Cardiac muscle cell (in vitro differentiated cells and primary cell): Measurements from ENCODE around the gene F10. TPM values are rescaled to one million over a fixed set of nuclear protein-coding genes. Genes with fewer than 3 reads are reported as not detected.

ENCODE experiments used
- DNase-seq, 2 donors: peaks; one replicate each; pipeline versions ENCODE4 v3.0.0 to v3.0.0-alpha.2; 2010 to 2017; ENCODE audit warnings: low read depth in 1 of 2, low spot score in 1 of 2
- H3K27ac ChIP-seq: fragments of 200-600 bp; sonication (generic); 2 replicates; pipeline ENCODE4 v1.5.1; 2016
- H3K27me3 ChIP-seq: fragments of 200-600 bp; sonication (generic); 2 replicates; pipeline ENCODE4 v1.6.0; 2016; ENCODE audit warnings: control low read depth
- H3K36me3 ChIP-seq: fragments of 200-600 bp; sonication (generic); 2 replicates; pipeline ENCODE4 v1.5.1; 2016; ENCODE audit warnings: control low read depth
- H3K4me1 ChIP-seq: fragments of 200-600 bp; sonication (generic); 2 replicates; pipeline ENCODE4 v1.8.1; 2017; ENCODE audit warnings: low read depth, mild to moderate bottlenecking, mixed run types
- H3K4me3 ChIP-seq: fragments of 200-600 bp; sonication (generic); 2 replicates; pipeline ENCODE4 v1.5.1; 2016; ENCODE audit warnings: mild to moderate bottlenecking
- H3K9me3 ChIP-seq: fragments of 200-600 bp; sonication (generic); 2 replicates; pipeline ENCODE4 v1.5.1; 2017; ENCODE audit warnings: low read depth, mild to moderate bottlenecking, control low read depth
- polyA plus RNA-seq: library from polyadenylated mRNA; unstranded; fragments of >200 nt; fragmentation: Nextera tagmentation; extraction: Ambion mirVana; gene quantifications from 2 replicates; pipeline ENCODE4 v1.2.1, GENCODE V29; 2016
- total RNA-seq: library from RNA; depleted of rRNA; stranded (reverse); fragments of >200 nt; gene quantifications from 2 replicates; pipeline ENCODE4 v1.2.3, GENCODE V29; 2016
- TF ChIP-seq, protein P1 (sequence below): IDR thresholded peaks from 2 replicates; pipeline ENCODE4 v1.5.1; 2012; ENCODE audit warnings: low read depth, mild to moderate bottlenecking, low read length

Gene F10
- total and polyA plus RNA-seq, 2 experiments from 2014 or later: 4.0 to 6.6 TPM

DNA sequence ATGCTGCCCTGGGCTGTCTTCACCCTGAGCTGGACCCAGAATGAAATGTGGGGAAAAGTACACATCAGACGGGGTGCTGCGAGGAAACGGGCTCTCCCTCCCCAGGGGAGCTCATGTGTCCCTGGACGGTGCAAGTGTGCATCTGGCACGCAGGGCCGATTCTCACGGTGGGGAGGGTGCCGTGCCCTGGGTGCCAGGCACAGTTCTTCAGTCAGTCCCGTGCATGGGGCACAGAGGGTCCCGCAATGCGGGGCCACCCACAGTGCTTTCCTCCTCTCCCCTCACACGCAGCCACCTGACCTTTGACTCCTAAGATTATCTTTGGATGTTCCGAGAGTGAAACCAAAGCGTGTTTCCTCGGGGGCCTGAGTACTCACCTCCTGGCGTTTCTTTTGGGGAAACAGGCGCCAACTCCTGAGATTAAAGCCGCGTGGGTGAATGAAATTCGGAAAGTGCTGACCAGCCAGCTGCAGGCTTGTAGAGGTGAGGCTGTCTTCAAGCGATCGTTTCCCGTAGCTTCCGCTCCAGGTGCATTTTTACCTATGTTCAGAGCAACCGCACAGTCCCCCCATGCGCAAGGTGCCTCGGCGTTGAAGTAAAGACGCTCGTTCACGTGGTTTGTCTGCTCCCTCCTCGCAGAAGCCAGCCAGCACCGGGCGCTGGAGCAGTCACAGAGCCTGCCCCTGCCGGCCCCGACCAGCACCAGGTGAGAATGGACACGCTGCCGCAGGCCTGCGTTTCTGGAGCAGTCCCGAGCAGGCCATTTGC, 34.5 kb upstream of the F10 start:
- H3K4me3 ChIP-seq: no peak overlapping the region
- no peak overlapping the region for H3K27ac ChIP-seq
- TF ChIP-seq, protein P1, sequence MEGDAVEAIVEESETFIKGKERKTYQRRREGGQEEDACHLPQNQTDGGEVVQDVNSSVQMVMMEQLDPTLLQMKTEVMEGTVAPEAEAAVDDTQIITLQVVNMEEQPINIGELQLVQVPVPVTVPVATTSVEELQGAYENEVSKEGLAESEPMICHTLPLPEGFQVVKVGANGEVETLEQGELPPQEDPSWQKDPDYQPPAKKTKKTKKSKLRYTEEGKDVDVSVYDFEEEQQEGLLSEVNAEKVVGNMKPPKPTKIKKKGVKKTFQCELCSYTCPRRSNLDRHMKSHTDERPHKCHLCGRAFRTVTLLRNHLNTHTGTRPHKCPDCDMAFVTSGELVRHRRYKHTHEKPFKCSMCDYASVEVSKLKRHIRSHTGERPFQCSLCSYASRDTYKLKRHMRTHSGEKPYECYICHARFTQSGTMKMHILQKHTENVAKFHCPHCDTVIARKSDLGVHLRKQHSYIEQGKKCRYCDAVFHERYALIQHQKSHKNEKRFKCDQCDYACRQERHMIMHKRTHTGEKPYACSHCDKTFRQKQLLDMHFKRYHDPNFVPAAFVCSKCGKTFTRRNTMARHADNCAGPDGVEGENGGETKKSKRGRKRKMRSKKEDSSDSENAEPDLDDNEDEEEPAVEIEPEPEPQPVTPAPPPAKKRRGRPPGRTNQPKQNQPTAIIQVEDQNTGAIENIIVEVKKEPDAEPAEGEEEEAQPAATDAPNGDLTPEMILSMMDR: no peak
- peaks cover 2% of the 10 kb centered on the region for H3K27me3 ChIP-seq
- H3K4me1 ChIP-seq: no peaks in the 10 kb centered on the region
- no peak for DNase-seq
- no peaks in the 10 kb centered on the region for H3K9me3 ChIP-seq
- peaks cover 4% of the 10 kb centered on the region for H3K36me3 ChIP-seq

DNA sequence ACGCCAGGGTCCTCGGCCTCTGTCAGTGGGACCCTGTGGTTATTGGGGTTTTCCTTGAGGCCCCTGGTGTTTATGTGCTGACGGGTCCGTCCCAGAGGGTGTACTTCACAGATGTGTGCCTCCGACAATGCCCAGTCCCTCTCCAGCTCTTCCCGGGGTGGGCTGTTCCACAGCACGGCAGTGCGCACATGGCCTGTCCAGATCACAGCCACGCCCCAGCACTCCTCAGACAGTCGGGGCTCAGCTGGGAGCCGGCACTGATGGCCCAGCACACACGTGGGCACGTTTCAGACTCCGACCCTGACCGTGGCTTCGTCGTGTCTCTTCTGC, 33.9 kb upstream of the F10 start:
- DNase-seq: no peak
- Histone ChIP-seq H3K4me3 (no peak overlapping the region), H3K27me3 (peaks cover 2% of the 10 kb centered on the region), H3K27ac (no peak overlapping the region), H3K36me3 (peaks cover 4% of the 10 kb centered on the region), H3K4me1 (no peaks in the 10 kb centered on the region), H3K9me3 (no peaks in the 10 kb centered on the region)
- TF ChIP-seq, protein P1: no peak

DNA sequence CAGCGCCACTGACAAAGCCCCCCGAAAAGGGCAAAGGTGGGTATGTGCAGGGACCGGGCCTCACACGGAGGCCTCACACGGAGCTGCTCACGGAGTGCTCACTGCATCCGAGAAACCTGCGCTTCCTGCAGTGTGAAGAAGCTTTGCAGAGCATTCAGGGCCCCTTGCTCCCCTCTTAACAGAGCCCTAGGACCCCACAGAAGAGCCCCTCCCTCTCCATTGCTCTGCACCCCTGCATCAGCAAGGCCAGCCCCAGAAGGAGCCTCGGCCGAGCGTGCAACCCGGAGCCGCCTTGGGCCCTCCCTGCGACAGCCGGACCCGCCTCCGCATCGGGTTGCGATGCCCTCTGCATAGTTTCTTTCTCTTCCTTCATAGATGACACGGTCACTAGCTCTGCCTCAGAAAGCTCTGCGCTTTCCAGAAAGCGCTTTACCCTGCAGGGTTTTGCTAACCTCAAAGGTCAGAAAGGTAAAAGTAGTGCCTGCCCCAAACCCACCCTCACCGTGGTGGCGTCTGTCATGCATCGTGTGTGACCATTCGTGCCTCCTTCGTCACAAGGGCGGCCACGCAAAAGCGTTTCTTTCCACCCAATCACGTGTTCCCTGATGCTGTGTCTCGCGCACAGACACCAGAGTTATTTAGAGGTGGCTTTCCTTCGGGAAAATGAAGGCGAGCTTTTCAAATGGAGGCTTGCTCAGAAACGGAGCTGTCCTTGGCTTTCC, 32.7 kb upstream of the F10 start:
- peaks cover 5% of the 10 kb centered on the region for H3K27me3 ChIP-seq
- no peak overlapping the region for H3K27ac ChIP-seq
- H3K4me3 ChIP-seq: no peak overlapping the region
- H3K36me3 ChIP-seq: peaks cover 4% of the 10 kb centered on the region
- no peaks in the 10 kb centered on the region for H3K4me1 ChIP-seq
- no peaks in the 10 kb centered on the region for H3K9me3 ChIP-seq
- TF ChIP-seq, protein P1: no peak
- peak in 1 of 2 donors; percentile 14 for DNase-seq

DNA sequence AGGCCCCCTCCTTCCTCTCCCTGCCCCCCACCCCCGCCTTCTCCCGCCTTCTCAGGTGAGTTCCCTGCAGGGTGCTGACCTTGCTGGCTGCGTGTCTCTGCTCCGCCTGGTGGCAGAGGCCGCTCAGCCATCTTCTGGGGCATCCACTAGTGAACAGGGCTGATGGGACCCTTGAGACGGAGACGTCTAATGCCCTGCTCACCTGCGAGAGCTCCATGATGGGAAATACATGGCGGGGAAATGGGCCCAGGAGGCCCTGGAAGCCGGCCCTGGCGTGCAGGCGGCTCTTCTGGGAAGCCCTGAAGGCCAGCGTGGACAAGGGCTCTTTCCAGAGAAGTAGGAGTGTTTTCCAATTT, 32.2 kb upstream of the F10 start:
- H3K4me1 ChIP-seq: no peaks in the 10 kb centered on the region
- DNase-seq: no peak
- H3K4me3 ChIP-seq: no peak overlapping the region
- peaks cover 4% of the 10 kb centered on the region for H3K36me3 ChIP-seq
- TF ChIP-seq, protein P1: no peak
- peaks cover 5% of the 10 kb centered on the region for H3K27me3 ChIP-seq
- H3K27ac ChIP-seq: no peak overlapping the region
- H3K9me3 ChIP-seq: no peaks in the 10 kb centered on the region

DNA sequence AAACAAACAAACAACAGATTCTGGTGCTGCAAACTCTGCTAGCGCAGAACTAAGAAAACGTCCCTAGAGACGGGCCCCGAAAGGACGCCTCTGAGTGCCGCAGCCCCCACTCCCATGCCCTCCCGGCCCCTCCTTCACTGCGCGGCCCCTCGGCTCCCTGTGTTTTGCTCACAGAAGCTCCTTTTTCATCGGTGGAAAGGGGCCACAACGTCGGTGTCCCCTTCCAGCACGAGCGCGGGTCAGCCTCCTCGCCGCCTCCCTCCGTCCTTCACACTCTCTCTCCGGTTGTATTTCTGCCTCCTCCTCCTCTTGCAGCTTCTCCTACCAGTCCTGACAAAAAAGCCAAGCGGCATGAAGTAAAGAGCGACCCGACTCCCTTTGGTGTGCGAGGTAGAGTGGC, 31.8 kb upstream of the F10 start:
- peaks cover 4% of the 10 kb centered on the region for H3K36me3 ChIP-seq
- no peak overlapping the region for H3K4me3 ChIP-seq
- peaks cover 5% of the 10 kb centered on the region for H3K27me3 ChIP-seq
- TF ChIP-seq, protein P1: no peak
- DNase-seq: no peak
- H3K27ac ChIP-seq: no peak overlapping the region
- H3K4me1 ChIP-seq: no peaks in the 10 kb centered on the region
- H3K9me3 ChIP-seq: no peaks in the 10 kb centered on the region
